ENCODE results near the gene SEPTIN2.
"Not testable (repeated sequence)": the region's sequence is repeated elsewhere in the genome, so short reads cannot be mapped to it uniquely, and the experiment has no call there.

The SEPTIN2 gene

GRCh38 chr2:241288324-241288888, 27.3 kb upstream of the SEPTIN2 start:
- no peak for DNase-seq

GRCh38 chr2:241289053-241289452, 26.7 kb upstream of the SEPTIN2 start:
- DNase-seq: no peak

GRCh38 chr2:241289597-241289996, 26.1 kb upstream of the SEPTIN2 start:
- DNase-seq: no peak

- DNase-seq: no peak
These were observed 24.6 kb upstream of the SEPTIN2 start for GRCh38 chr2:241291153-241291552.

- DNase-seq: no peak
These were observed 23.7 kb upstream of the SEPTIN2 start for GRCh38 chr2:241291977-241292376.

- not testable (repeated sequence) for DNase-seq
These were observed 22.3 kb upstream of the SEPTIN2 start for GRCh38 chr2:241293378-241293797.

GRCh38 chr2:241295326-241296095, 20.2 kb upstream of the SEPTIN2 start:
- no peak for DNase-seq

GRCh38 chr2:241296767-241297166, 19.0 kb upstream of the SEPTIN2 start:
- DNase-seq: no peak

- DNase-seq: no peak
These were observed 17.1 kb upstream of the SEPTIN2 start for GRCh38 chr2:241298673-241299072.

GRCh38 chr2:241300000-241300399, 15.7 kb upstream of the SEPTIN2 start:
- no peak for DNase-seq

GRCh38 chr2:241302083-241302482, 13.6 kb upstream of the SEPTIN2 start:
- DNase-seq: no peak

- DNase-seq: no peak
These were observed 12.7 kb upstream of the SEPTIN2 start for GRCh38 chr2:241302759-241303651.

- no peak for DNase-seq
These were observed 11.6 kb upstream of the SEPTIN2 start for GRCh38 chr2:241304039-241304670.

GRCh38 chr2:241307055-241307454, 8.7 kb upstream of the SEPTIN2 start:
- no peak for DNase-seq

GRCh38 chr2:241308267-241308666, 7.5 kb upstream of the SEPTIN2 start:
- DNase-seq: no peak

GRCh38 chr2:241308832-241309500, 6.8 kb upstream of the SEPTIN2 start:
- no peak for DNase-seq

- no peak for DNase-seq
These were observed 6.0 kb upstream of the SEPTIN2 start for GRCh38 chr2:241309684-241310117.

GRCh38 chr2:241310917-241311566, 4.7 kb upstream of the SEPTIN2 start:
- no peak for DNase-seq

GRCh38 chr2:241312082-241312481, 3.6 kb upstream of the SEPTIN2 start:
- no peak for DNase-seq

GRCh38 chr2:241313543-241314095, 2.1 kb upstream of the SEPTIN2 start:
- no peak for DNase-seq

GRCh38 chr2:241314226-241315092, 1.3 kb upstream of the SEPTIN2 start:
- DNase-seq: peak; percentile 57
